Thoracic aorta (tissue), 2 donors: ENCODE results near the gene OXGR1. TPM values are rescaled to one million over a fixed set of nuclear protein-coding genes. Genes with fewer than 3 reads are reported as not detected.

Experiments used
- ATAC-seq: fragments of 150-250 bp; one replicate; pipeline ENCODE4 v1.8.0; 2017; ENCODE audit warnings: low read depth; ENCODE audit not compliant: insufficient number of reproducible peaks, low FRiP score
- DNase-seq: peaks from one replicate; pipeline ENCODE4 v3.0.0-alpha.2; 2020; ENCODE audit warnings: low spot score
- H3K27ac ChIP-seq, 2 donors: fragments of 200-600 bp; sonication (generic); 1 replicate in 1 of 2; 2 replicates in 1 of 2; pipeline ENCODE4 v1.5.1; 2016; ENCODE audit warnings: mild to moderate bottlenecking in 2 of 2, moderate library complexity in 2 of 2
- H3K27me3 ChIP-seq: fragments of 200-600 bp; sonication (generic); replicated peaks from 2 replicates; pipeline ENCODE4 v1.6.0; 2016; ENCODE audit warnings: mild to moderate bottlenecking; ENCODE audit not compliant: insufficient read depth
- H3K36me3 ChIP-seq: fragments of 200-600 bp; sonication (generic); one replicate; pipeline ENCODE4 v1.5.1; 2016
- H3K4me1 ChIP-seq, 2 donors: fragments of 200-600 bp; sonication (generic); 1 replicate in 1 of 2; 2 replicates in 1 of 2; pipeline versions ENCODE4 v1.5.1 to v1.6.0; 2016; ENCODE audit warnings: low read depth in 2 of 2, mild to moderate bottlenecking in 1 of 2; ENCODE audit not compliant: control insufficient read depth in 1 of 2
- H3K4me3 ChIP-seq: fragments of 200-600 bp; sonication (generic); 2 replicates; pipeline ENCODE4 v1.5.1; 2016; ENCODE audit warnings: mild to moderate bottlenecking
- H3K9me3 ChIP-seq: fragments of 200-600 bp; sonication (generic); 2 replicates; pipeline ENCODE4 v1.5.1; 2016
- CTCF ChIP-seq: fragments of 200-600 bp; sonication (generic); IDR thresholded peaks from one replicate; pipeline ENCODE4 v1.5.1; 2019; ENCODE audit warnings: antibody characterized with exemption
- total RNA-seq, 2 donors: library from RNA; depleted of rRNA; stranded (reverse); fragments of >200 nt; gene quantifications; one replicate each; pipeline versions ENCODE4 v1.1.0 to v1.2.3, GENCODE V29; 2016

Gene OXGR1
- total RNA-seq: not detected

GRCh38 chr13:96994017-96994857 lies at the start of gene OXGR1:
Gene OXGR1, minus strand, starts transcription at chr13:96994476. Its CDS starts 6,717 bp downstream, at chr13:96987759.
- Histone ChIP-seq H3K9me3 (no peaks in the 10 kb centered on the region), H3K4me3 (peak within 1 kb of the TSS; percentile 65), H3K27me3 (no peaks in the 10 kb centered on the region), H3K4me1 (peaks cover 3 to 5% of the 10 kb centered on the region in 2 donors), H3K36me3 (no peaks in the 10 kb centered on the region), H3K27ac (no peak within 1 kb of the TSS)
- no peak for TF ChIP-seq CTCF
- ATAC-seq (no peak), DNase-seq (no peak)

GRCh38 chr13:97043302-97043701 lies 49.0 kb upstream of the OXGR1 start:
- DNase-seq (no peak), ATAC-seq (no peak)
- Histone ChIP-seq H3K9me3 (no peaks in the 10 kb centered on the region), H3K4me3 (no peak overlapping the region), H3K27ac (no peak overlapping the region), H3K36me3 (no peaks in the 10 kb centered on the region), H3K4me1 (no peaks in the 10 kb centered on the region), H3K27me3 (no peaks in the 10 kb centered on the region)
- no peak for TF ChIP-seq CTCF

- H3K9me3 ChIP-seq: no peaks in the 10 kb centered on the region
- DNase-seq (no peak), ATAC-seq (no peak)
- H3K4me1 ChIP-seq: peaks cover 0 to 7% of the 10 kb centered on the region in 2 donors
- no peak overlapping the region for H3K27ac ChIP-seq
- TF ChIP-seq CTCF: no peak
- no peaks in the 10 kb centered on the region for H3K36me3 ChIP-seq
- no peaks in the 10 kb centered on the region for H3K27me3 ChIP-seq
- H3K4me3 ChIP-seq: no peak overlapping the region
Measured at GRCh38 chr13:97030705-97031452, 36.6 kb upstream of the OXGR1 start.

- DNase-seq: no peak
- peak; percentile 87 for TF ChIP-seq CTCF
- Histone ChIP-seq H3K9me3 (no peaks in the 10 kb centered on the region), H3K4me3 (no peak overlapping the region), H3K36me3 (no peaks in the 10 kb centered on the region), H3K27ac (no peak overlapping the region), H3K4me1 (peaks cover 0 to 7% of the 10 kb centered on the region in 2 donors), H3K27me3 (no peaks in the 10 kb centered on the region)
- no peak for ATAC-seq
Measured at GRCh38 chr13:97028441-97029299, 34.4 kb upstream of the OXGR1 start.
